ENCODE data around the gene TWNK.
A peak's percentile ranks its signal among the peaks of the same experiment; 100 is the strongest.

TWNK gene

GRCh38 chr10:100998183-100998990, 11.0 kb downstream of the TWNK start:
- DNase-seq: peak; percentile 63

DNA sequence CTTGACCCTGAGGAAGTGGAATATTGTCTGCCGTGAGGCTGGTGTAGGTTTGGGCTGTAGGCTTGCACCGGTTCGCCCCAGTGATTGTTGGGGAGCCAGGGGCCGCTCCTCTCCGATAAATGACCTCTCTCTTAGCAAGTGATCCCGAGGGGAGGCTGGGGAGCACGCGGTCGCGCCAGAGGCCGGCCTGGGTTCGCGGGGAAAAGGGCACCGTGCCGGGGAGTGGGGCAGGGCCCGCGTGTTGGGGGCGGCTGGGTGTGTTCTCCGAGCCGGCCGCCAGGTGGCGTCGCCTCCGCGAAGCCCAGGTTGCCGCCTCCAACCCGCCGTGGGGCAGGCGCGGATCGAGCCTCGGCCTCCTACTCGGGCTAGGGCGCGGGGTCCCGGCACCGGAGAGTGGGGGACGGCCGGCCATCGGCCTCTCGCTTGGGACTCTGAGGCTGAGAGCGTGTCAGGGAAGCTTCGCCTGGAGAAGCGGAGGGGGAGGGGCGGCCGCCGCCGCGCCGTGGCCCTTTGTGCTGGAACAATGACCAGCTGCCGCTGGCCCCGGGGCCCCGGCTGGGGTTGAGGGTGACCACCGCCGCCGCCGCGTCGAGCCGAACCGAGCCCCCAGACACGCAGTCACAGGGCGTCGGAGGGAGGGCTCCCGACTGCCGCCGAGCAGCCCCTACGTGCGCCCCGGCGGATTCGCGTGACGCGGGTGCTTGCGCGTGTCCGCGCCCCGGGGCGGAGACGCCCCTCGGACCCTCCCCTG, 11.8 kb downstream of the TWNK start:
- peak; percentile 81 for DNase-seq

- no peak for DNase-seq
Observed at GRCh38 chr10:100999742-101000126, 12.4 kb downstream of the TWNK start, which contains the start of gene LZTS2. Gene LZTS2 (plus strand): TSS chr10:100999808. CDS start chr10:101002539, 2,731 bp downstream.

DNA sequence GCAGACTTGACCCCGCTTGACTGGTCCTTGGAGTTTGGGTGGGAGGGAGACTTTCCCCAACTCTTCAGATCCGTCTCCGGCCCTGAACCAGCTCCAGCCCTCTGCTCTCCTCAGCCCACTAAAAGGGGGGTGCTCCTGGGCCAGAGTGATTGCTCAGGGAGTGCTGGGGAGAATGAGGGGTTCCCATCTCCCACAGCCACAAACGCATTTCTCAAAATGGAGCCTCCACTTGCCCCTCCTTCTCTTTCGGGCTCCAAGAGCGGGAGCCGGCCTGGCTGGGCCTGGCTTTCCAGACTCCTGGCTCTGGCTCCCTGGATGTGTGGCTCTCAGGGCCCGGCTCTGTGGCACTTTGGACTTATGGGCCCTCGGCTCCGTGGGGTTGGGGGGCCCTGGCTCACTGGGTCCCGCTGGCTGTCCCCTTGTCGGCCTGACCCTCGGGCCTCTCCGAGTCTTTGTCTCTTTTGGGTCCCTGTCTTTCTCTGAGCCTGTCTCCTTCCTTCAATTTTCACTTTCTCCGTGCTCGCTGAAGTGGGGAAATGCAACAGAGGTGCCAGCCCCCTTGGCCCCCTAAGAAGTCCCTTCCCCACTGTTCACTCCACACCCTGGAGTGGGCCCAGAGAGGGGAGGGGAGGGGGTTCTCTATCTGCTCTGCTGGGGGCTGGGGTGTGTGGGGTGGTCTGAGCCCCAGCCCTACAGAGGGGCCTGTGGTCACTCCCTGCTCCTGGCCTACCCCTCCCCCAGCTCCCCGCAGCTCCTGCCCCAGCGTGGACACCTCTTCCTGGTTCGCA, 13.0 kb downstream of the TWNK start:
- no peak for DNase-seq

- no peak for DNase-seq
Observed at GRCh38 chr10:101000915-101001658, 13.7 kb downstream of the TWNK start.

DNA sequence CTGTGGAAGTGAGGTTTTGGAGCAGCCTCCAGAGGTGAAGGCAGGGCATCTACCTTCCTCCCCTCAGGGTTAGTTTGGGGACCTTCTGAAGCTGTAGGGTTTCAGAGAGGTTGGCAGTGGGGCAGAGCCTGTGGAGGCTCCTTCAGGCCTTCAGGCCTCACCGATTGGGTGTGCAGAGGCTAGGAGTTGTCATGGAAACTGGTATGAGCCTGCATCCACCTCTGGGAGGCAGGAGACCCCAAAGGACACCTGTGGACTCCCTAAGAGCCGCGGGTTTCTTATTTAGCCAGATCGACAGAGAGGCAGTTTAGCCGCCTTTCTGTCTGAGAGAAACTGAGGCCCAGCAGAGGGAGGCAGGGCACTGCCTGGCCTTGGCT, 14.3 kb downstream of the TWNK start:
- no peak for DNase-seq

DNA sequence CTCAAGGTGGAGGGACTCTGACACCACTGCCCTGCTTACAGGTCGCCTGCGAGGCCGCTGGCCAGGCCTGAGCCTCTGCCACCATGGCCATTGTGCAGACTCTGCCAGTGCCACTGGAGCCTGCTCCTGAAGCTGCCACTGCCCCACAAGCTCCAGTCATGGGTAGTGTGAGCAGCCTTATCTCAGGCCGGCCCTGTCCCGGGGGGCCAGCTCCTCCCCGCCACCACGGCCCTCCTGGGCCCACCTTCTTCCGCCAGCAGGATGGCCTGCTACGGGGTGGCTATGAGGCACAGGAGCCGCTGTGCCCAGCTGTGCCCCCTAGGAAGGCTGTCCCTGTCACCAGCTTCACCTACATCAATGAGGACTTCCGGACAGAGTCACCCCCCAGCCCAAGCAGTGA, 15.1 kb downstream of the TWNK start:
- no peak for DNase-seq

DNA sequence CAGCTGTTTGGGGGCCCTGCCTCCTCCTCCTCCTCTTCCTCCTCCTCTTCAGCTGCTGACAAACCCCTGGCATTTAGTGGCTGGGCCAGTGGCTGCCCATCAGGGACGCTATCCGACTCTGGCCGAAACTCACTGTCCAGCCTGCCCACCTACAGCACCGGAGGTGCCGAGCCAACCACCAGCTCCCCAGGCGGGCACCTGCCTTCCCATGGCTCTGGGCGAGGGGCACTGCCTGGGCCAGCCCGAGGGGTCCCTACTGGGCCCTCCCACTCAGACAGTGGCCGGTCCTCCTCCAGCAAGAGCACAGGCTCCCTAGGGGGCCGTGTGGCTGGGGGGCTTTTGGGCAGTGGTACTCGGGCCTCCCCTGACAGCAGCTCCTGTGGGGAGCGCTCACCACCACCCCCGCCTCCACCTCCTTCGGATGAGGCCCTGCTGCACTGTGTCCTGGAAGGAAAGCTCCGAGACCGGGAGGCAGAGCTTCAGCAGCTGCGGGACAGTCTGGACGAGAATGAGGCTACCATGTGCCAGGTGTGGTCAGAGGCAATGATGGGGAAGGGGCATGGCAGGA, 16.4 kb downstream of the TWNK start:
- DNase-seq: no peak

GRCh38 chr10:101005361-101005760, 18.0 kb downstream of the TWNK start:
- no peak for DNase-seq

GRCh38 chr10:101005869-101006567, 18.7 kb downstream of the TWNK start:
- no peak for DNase-seq

- no peak for DNase-seq
Observed at GRCh38 chr10:101006593-101007098, 19.3 kb downstream of the TWNK start.

DNA sequence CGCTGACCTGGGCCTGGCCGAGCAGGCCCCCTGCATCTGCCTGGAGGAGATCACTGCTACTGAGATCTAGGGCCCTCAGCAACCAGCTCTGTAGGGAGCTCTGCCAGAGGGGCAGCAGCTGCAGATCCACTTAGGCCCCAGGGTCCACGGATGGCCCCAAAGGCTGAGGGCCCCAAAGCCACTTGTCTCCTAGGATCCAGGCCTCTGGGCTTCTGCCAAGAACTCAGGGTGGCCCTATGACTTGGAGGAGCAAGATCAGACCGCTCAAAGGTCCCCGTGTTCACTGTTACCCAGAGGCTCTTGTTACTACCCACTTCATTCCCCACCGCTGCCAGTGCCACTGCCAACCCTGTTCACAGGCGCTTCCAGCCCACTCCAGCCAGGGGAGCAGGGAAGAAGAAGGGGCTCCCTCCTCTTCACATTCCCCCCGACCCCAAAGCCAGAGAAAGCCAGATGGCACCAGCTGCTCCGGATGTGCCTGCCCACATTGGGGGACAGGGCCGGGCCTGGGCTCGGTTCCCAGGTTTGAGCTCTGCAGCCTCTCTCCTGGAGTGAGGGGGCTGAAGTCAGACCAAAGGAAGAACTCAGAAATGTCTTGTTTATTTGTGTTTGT, 19.9 kb downstream of the TWNK start:
- no peak for DNase-seq

DNA sequence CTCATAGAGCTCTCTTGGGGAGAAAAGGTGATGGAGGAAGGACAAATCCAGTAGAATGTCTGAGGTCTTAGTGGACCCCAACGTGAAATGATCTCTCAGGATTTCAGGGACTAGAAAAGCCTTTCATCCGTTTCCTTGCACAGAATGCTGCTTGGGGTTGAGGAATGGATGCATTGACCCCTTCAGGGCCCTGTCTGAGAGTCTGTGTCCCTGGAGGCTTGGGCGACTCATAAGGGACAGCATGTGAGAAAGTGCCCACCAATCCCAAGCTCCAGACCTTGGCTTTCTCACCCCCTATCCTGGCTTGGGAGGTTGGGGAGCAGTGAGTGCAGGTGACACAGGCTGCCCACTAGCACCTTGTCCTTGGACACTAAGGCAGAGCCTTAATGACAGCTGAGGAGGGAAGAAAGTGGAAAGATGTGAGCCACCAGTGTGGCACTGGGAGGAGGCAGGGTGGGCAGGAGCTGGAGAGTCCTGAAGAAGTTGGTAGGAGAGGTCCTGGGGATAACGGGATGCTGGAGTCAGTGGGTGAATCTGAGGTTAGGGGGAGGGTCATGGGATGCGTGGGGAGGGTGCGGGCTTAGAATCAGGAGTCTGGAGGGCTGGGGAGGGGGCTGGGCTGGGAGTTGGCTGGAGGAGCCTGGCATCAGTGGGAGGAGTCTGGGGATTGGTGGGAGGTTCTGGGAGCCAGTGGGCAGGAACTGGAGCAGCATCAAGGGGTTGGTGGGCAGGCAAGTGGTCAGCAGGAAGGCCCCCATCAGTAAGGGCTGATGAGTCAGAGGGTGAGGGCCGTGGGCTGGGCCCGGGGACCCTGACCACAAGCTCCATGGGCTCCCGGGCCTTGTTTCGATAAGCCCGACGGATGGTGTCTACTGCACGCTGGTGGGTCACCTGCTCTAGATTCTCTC, 20.8 kb downstream of the TWNK start:
- DNase-seq: no peak

GRCh38 chr10:101008823-101009423, 21.6 kb downstream of the TWNK start:
- DNase-seq: no peak

GRCh38 chr10:101010329-101010728, 23.0 kb downstream of the TWNK start:
- DNase-seq: no peak

DNA sequence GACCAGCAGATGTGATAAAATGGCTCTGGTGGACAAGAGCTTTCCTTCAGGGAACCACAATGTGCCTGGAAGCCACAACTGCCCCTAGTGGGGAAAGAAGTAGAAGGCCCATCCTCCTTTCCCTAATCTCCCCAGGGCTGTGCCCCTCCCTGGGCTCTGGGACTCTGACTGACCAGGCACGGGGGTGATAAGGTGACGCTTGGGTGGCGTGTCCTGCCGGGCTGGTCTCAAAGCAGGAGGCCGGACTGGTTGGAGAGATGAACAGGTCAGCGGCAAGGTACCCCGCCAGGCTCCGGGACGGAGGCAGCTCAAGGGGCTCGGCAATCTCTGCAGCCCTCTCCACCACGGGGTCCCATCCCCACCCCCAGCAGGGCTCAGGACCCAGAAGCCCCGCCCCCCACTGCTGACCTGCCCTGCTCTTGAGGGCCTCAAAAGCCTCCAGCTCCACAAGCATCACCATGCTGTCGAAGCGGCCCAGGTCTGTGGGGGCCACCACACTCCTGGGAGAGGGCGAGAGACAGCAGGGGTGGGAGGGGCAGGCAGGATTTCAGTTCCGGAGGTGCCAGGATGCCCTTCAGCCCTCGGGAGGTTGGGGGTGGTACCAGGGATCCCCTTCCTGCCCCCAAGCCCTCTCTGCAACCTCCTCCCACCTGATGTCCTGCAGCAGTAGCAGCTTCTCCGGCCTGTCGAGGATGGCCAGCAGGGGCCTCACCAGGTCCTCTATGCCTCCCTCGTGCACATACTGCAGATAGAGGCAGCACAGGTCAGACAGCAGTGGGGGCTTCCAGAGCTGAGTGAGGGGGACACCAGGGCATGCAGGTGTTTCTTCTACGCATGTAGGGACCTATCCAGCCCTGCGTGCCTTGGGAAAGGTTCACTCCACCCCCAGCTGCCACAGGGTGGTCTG, 24.4 kb downstream of the TWNK start:
- no peak for DNase-seq

- peak; percentile 77 for DNase-seq
Observed at GRCh38 chr10:101012525-101013364, 25.4 kb downstream of the TWNK start.

All from activated CD8-positive, alpha-beta memory T cell treated with anti-CD3 and anti-CD28 coated beads, Interleukin-2, amount 50 U/mL, for 4 hours (primary cell).